ENCODE data around the gene IL1RAP.

The IL1RAP gene

GRCh38 chr3:190690246-190690645 is 176.4 kb downstream of the IL1RAP start:
- H3K36me3 ChIP-seq: no peaks in the 10 kb centered on the region

GRCh38 chr3:190692256-190692655 is 178.4 kb downstream of the IL1RAP start:
- H3K36me3 ChIP-seq: no peaks in the 10 kb centered on the region
- H3K27me3 ChIP-seq (ENCODE audit: insufficient read depth, low read depth, severe bottlenecking): no peaks in the 10 kb centered on the region
- no peak for TF ChIP-seq CTCF (IDR thresholded peaks at IDR 0.05; ENCODE audit: low read depth, low read length)
- no peak overlapping the region for H3K4me3 ChIP-seq (ENCODE audit: low read depth, low read length)
- no peak for DNase-seq
- H3K9me3 ChIP-seq (ENCODE audit: severe bottlenecking): no peaks in the 10 kb centered on the region
- no peak overlapping the region for H3K27ac ChIP-seq

More at GRCh38 chr3:190690246-190690645, 176.4 kb downstream of the IL1RAP start:
- no peak for DNase-seq
- no peak for TF ChIP-seq CTCF (IDR thresholded peaks at IDR 0.05; ENCODE audit: low read depth, low read length)
- Histone ChIP-seq H3K4me3 (ENCODE audit: low read depth, low read length) (no peak overlapping the region), H3K9me3 (ENCODE audit: severe bottlenecking) (no peaks in the 10 kb centered on the region), H3K27me3 (ENCODE audit: insufficient read depth, low read depth, severe bottlenecking) (no peaks in the 10 kb centered on the region), H3K27ac (no peak overlapping the region)

- no peaks in the 10 kb centered on the region for H3K36me3 ChIP-seq
- DNase-seq: no peak
- no peak overlapping the region for H3K4me3 ChIP-seq (ENCODE audit: low read depth, low read length)
Measured at GRCh38 chr3:190694335-190695001, 180.6 kb downstream of the IL1RAP start.

GRCh38 chr3:190695225-190695624 is 181.3 kb downstream of the IL1RAP start:
- Histone ChIP-seq H3K9me3 (ENCODE audit: severe bottlenecking) (no peaks in the 10 kb centered on the region), H3K4me3 (ENCODE audit: low read depth, low read length) (no peak overlapping the region), H3K36me3 (no peaks in the 10 kb centered on the region), H3K27me3 (ENCODE audit: insufficient read depth, low read depth, severe bottlenecking) (no peaks in the 10 kb centered on the region), H3K27ac (no peak overlapping the region)
- no peak for TF ChIP-seq CTCF (IDR thresholded peaks at IDR 0.05; ENCODE audit: low read depth, low read length)
- no peak for DNase-seq

More at GRCh38 chr3:190694335-190695001, 180.6 kb downstream of the IL1RAP start:
- TF ChIP-seq CTCF (IDR thresholded peaks at IDR 0.05; ENCODE audit: low read depth, low read length): no peak
- Histone ChIP-seq H3K9me3 (ENCODE audit: severe bottlenecking) (no peaks in the 10 kb centered on the region), H3K27ac (no peak overlapping the region), H3K27me3 (ENCODE audit: insufficient read depth, low read depth, severe bottlenecking) (no peaks in the 10 kb centered on the region)

GRCh38 chr3:190695994-190696393 is 182.1 kb downstream of the IL1RAP start:
- no peaks in the 10 kb centered on the region for H3K36me3 ChIP-seq
- no peaks in the 10 kb centered on the region for H3K27me3 ChIP-seq (ENCODE audit: insufficient read depth, low read depth, severe bottlenecking)
- no peaks in the 10 kb centered on the region for H3K9me3 ChIP-seq (ENCODE audit: severe bottlenecking)
- no peak overlapping the region for H3K4me3 ChIP-seq (ENCODE audit: low read depth, low read length)
- no peak overlapping the region for H3K27ac ChIP-seq
- no peak for TF ChIP-seq CTCF (IDR thresholded peaks at IDR 0.05; ENCODE audit: low read depth, low read length)
- no peak for DNase-seq
